Spleen (tissue), 11 donors: ENCODE data around the gene CABP1. TPM values are rescaled to one million over a fixed set of nuclear protein-coding genes. Genes with fewer than 3 reads are reported as not detected.
A peak's percentile ranks its signal among the peaks of the same experiment; 100 is the strongest.

Source experiments
- DNase-seq: peaks from one replicate; pipeline ENCODE4 v3.0.0-alpha.2; 2020
- H3K27ac ChIP-seq, 8 donors: fragments of 200-600 bp; sonication (generic) in 7 of 8; 1 replicate in 4 of 8; 2 replicates in 4 of 8; pipeline versions ENCODE4 v1.5.0 to v1.8.0; 2016 to 2021; ENCODE audit warnings: inconsistent platforms in 4 of 8, mild to moderate bottlenecking in 4 of 8, moderate library complexity in 1 of 8
- H3K27me3 ChIP-seq, 7 donors: fragments of 200-600 bp; sonication (generic) in 6 of 7; replicated peaks in 1 of 7; 1 replicate in 4 of 7; 2 replicates in 3 of 7; pipeline versions ENCODE4 v1.5.0 to v1.8.0; 2016 to 2021; ENCODE audit warnings: inconsistent platforms in 3 of 7, mild to moderate bottlenecking in 1 of 7
- H3K36me3 ChIP-seq, 6 donors: fragments of 200-600 bp; sonication (generic) in 5 of 6; 1 replicate in 4 of 6; 2 replicates in 2 of 6; pipeline versions ENCODE4 v1.5.0 to v1.8.0; 2016 to 2021; ENCODE audit warnings: inconsistent platforms in 2 of 6
- H3K4me1 ChIP-seq, 6 donors: fragments of 200-600 bp; sonication (generic) in 5 of 6; 1 replicate in 3 of 6; 2 replicates in 3 of 6; pipeline versions ENCODE4 v1.5.0 to v1.8.0; 2016 to 2021; ENCODE audit warnings: inconsistent platforms in 3 of 6
- H3K4me3 ChIP-seq, 8 donors: fragments of 200-600 bp; sonication (generic) in 7 of 8; 1 replicate in 4 of 8; 2 replicates in 4 of 8; pipeline versions ENCODE4 v1.5.0 to v1.8.0; 2016 to 2021; ENCODE audit warnings: inconsistent platforms in 4 of 8, mild to moderate bottlenecking in 4 of 8, moderate library complexity in 2 of 8
- H3K9me3 ChIP-seq, 8 donors: fragments of 200-600 bp; sonication (generic) in 7 of 8; 1 replicate in 4 of 8; 2 replicates in 4 of 8; pipeline versions ENCODE4 v1.5.0 to v1.8.0; 2016 to 2021; ENCODE audit warnings: inconsistent platforms in 4 of 8
- POLR2A ChIP-seq, 3 donors: fragments of 450-650 bp; IDR thresholded peaks; one replicate each; pipeline ENCODE4 v1.5.1; 2017; ENCODE audit warnings: antibody characterized with exemption in 3 of 3, mild to moderate bottlenecking in 1 of 3
- POLR2AphosphoS5 ChIP-seq, 3 donors: sonication (generic); formaldehyde crosslinking; IDR thresholded peaks; one replicate each; pipeline ENCODE4 v1.5.1; 2017; ENCODE audit warnings: antibody characterized with exemption in 3 of 3
- WGBS, 5 donors: extraction: QIAGEN DNeasy Blood & Tissue Kit in 3 of 5; methylation state at CpG; one replicate each; pipeline versions ENCODE4 v1.1.5 to v1.1.7; 2013 to 2018; 5-methylcytosine and 5-hydroxymethylcytosine counted together
- intact Hi-C: fragments of 100-400 bp; cut with DNase I; formaldehyde crosslinking; loops from one replicate; pipeline ENCODE4 v1.15.0; 2023; ENCODE audit warnings: low total_unique reads
- polyA plus RNA-seq, 3 donors: library from polyadenylated mRNA; stranded (reverse); fragments of 200-250 nt; gene quantifications; one replicate each; pipeline ENCODE4 v1.2.1, GENCODE V29; 2013
- total RNA-seq, 7 donors: library from RNA; depleted of rRNA in 3 of 7; stranded (reverse); fragments of >200 nt in 3 of 7; fragmentation: NEBNext Ultra II Directional in 4 of 7; extraction: Animal tissue kit (Norgen Biotek cat#: 25700) in 4 of 7; gene quantifications; one replicate each; pipeline versions ENCODE4 v1.1.0 to v1.2.1, GENCODE V29; 2016 to 2021
- TF ChIP-seq, protein P1 (sequence below), 11 experiments: fragments of 200-600 bp in 7 of 11; fragments of 450-650 bp in 4 of 11; sonication (generic) in 4 of 11; IDR thresholded peaks in 8 of 11; conservative IDR thresholded peaks in 3 of 11; 1 replicate in 7 of 11; 2 replicates in 4 of 11; pipeline versions ENCODE4 v1.4.0 to v1.8.0; 2016 to 2021; ENCODE audit warnings: antibody characterized with exemption in 11 of 11, inconsistent platforms in 4 of 11, mild to moderate bottlenecking in 1 of 11
- donor health status: healthy with polysubstance abuse.
- donor health status: DM: no; HTN: no; CAD: no; lungs with moderate emphysema.
- donor health status: DM: no; HTN: no; CAD: no.
- donor health status: Bipolar disorder and iron deficiency.
- donor health status: healthy.
- donor health status: DM: no; HTN: no; CAD: no.
- donor health status: DM: yes; HTN: yes; CAD: no.

The CABP1 gene
- total and polyA plus RNA-seq, 10 donors = 0.27 to 2.8 (median 0.60) TPM; not detected in 1

DNA sequence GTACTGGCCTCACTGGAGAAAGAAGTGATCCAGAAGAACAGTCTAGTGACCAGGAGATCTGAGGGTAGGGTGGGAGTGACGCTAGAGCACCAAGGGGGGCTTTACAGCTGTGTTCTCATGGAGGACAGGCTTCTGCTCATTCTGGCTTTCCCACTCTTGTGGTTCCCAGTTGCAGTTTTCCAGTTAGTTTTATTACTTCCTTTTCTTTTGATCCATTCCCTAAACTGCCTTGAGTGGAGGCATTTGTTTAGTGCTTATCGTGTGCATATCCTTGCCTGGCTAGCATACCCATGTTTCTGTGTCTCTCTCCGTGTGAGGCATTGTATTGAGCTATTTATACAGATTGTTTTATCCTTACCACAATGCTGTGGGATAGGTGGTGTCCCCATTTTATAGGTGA is 50.6 kb downstream of the CABP1 start:
- intact Hi-C loops = no loop called here
- peaks cover 34 to 81% (median 51%) of the 10 kb centered on the region in 6 donors for H3K4me1 ChIP-seq
- H3K27ac ChIP-seq = peak overlapping the region in 3 of 8 donors; percentile 1 to 12 (median 7)
- TF ChIP-seq POLR2AphosphoS5 (IDR thresholded peaks at IDR 0.05) = no peak
- TF ChIP-seq POLR2A (IDR thresholded peaks at IDR 0.05) = no peak
- TF ChIP-seq, protein P1, sequence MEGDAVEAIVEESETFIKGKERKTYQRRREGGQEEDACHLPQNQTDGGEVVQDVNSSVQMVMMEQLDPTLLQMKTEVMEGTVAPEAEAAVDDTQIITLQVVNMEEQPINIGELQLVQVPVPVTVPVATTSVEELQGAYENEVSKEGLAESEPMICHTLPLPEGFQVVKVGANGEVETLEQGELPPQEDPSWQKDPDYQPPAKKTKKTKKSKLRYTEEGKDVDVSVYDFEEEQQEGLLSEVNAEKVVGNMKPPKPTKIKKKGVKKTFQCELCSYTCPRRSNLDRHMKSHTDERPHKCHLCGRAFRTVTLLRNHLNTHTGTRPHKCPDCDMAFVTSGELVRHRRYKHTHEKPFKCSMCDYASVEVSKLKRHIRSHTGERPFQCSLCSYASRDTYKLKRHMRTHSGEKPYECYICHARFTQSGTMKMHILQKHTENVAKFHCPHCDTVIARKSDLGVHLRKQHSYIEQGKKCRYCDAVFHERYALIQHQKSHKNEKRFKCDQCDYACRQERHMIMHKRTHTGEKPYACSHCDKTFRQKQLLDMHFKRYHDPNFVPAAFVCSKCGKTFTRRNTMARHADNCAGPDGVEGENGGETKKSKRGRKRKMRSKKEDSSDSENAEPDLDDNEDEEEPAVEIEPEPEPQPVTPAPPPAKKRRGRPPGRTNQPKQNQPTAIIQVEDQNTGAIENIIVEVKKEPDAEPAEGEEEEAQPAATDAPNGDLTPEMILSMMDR (IDR thresholded peaks at IDR 0.05 in 8 of 11, conservative IDR thresholded peaks at IDR 0.05 in 3 of 11) = no peak
- H3K9me3 ChIP-seq = no peaks in the 10 kb centered on the region
- WGBS, 5 donors = 60 to 88% (median 72%) methylated on average over 3 of the region's 3 CpGs
- H3K4me3 ChIP-seq = no peak overlapping the region
- no peak for DNase-seq
- peaks cover 12 to 34% (median 25%) of the 10 kb centered on the region in 6 donors for H3K36me3 ChIP-seq
- H3K27me3 ChIP-seq = no peaks in the 10 kb centered on the region

DNA sequence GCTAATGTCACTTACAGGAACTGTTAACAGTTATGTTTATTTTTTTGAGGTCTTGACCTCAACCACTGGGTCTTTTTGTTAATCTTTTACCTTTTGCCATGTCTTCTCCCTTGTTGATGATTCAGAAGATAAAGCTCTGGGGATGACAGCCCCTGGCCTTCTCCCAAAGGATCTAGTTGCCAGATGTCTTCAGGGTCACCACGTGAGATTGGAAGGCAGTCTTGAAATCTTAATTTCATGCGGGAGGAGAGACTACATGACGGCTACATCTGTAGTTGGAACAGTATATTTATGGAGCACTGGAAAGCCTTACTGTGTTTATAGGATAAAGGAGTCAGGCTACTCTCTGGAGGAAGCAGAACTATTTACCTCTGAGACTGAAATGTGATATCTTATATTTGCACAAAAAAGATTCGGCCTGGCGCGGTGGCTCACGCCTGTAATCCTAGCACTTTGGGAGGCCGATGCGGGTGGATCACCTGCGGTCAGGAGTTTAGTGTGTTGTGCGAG is 52.2 kb downstream of the CABP1 start:
- DNase-seq = no peak
- TF ChIP-seq, protein P1 (IDR thresholded peaks at IDR 0.05 in 8 of 11, conservative IDR thresholded peaks at IDR 0.05 in 3 of 11) = no peak
- TF ChIP-seq POLR2A (IDR thresholded peaks at IDR 0.05) = no peak
- TF ChIP-seq POLR2AphosphoS5 (IDR thresholded peaks at IDR 0.05) = no peak
- H3K36me3 ChIP-seq = peaks cover 12 to 50% (median 41%) of the 10 kb centered on the region in 6 donors
- H3K4me3 ChIP-seq = no peak overlapping the region
- H3K4me1 ChIP-seq = peaks cover 32 to 74% (median 49%) of the 10 kb centered on the region in 6 donors
- 84 to 93% (median 91%) methylated on average over 11 of the region's 11 CpGs for WGBS, 5 donors
- no peaks in the 10 kb centered on the region for H3K27me3 ChIP-seq
- no peak overlapping the region for H3K27ac ChIP-seq
- H3K9me3 ChIP-seq = no peaks in the 10 kb centered on the region
- intact Hi-C loops = no loop called here

DNA sequence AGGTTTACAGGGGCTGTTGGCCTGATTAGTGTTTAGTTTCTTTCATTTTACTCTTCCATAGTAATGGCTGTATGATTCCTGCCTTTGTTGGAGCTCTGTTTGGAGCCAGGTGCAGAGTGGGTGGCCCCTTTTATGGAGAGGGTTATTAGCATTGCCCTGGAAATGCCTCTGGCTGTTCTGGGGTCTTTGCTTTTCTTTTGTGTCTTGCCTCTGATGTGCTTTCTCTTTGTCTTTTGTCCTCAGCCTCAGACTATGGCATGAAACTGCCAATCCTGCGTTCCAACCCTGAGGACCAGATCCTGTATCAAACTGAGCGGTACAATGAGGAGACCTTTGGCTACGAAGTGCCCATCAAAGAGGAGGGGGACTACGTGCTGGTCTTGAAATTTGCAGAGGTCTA is 53.4 kb downstream of the CABP1 start:
- H3K27me3 ChIP-seq = no peaks in the 10 kb centered on the region
- WGBS, 5 donors = 89 to 96% (median 94%) methylated on average over 4 of the region's 4 CpGs
- H3K36me3 ChIP-seq = peaks cover 12 to 62% (median 46%) of the 10 kb centered on the region in 6 donors
- no peak for DNase-seq
- H3K4me3 ChIP-seq = no peak overlapping the region
- no peak overlapping the region for H3K27ac ChIP-seq
- intact Hi-C loops = no loop called here
- TF ChIP-seq, protein P1 (IDR thresholded peaks at IDR 0.05 in 8 of 11, conservative IDR thresholded peaks at IDR 0.05 in 3 of 11) = no peak
- no peak for TF ChIP-seq POLR2AphosphoS5 (IDR thresholded peaks at IDR 0.05)
- TF ChIP-seq POLR2A (IDR thresholded peaks at IDR 0.05) = no peak
- H3K4me1 ChIP-seq = peaks cover 21 to 73% (median 46%) of the 10 kb centered on the region in 6 donors
- no peaks in the 10 kb centered on the region for H3K9me3 ChIP-seq

DNA sequence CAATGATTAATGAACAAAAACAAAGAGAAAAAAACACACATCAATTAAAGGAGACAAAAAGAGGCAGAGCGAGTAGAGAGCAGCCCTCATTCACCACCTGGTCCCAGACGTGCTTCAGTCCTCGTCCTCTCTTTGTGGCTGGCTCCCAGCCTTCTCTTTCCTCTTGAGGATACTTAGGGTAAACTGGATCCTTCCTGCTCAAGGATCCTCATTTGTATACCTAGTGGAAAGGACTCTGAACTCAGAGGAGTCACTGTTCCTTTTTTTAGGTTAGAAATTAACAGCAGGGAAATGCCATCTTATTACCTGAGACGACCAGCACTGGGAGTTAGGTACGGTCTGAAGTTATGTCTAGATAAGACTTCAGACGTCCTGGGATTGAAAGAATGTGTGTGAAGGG is 56.2 kb downstream of the CABP1 start:
- peaks cover 5 to 53% (median 29%) of the 10 kb centered on the region in 6 donors for H3K4me1 ChIP-seq
- no peak for TF ChIP-seq POLR2AphosphoS5 (IDR thresholded peaks at IDR 0.05)
- TF ChIP-seq POLR2A (IDR thresholded peaks at IDR 0.05) = no peak
- TF ChIP-seq, protein P1 (IDR thresholded peaks at IDR 0.05 in 8 of 11, conservative IDR thresholded peaks at IDR 0.05 in 3 of 11) = no peak
- DNase-seq = no peak
- H3K36me3 ChIP-seq = peaks cover 14 to 90% (median 69%) of the 10 kb centered on the region in 6 donors
- WGBS, 5 donors = 81 to 93% (median 87%) methylated on average over 6 of the region's 6 CpGs
- intact Hi-C loops = no loop called here
- H3K4me3 ChIP-seq = no peak overlapping the region
- H3K27me3 ChIP-seq = no peaks in the 10 kb centered on the region
- no peak overlapping the region for H3K27ac ChIP-seq
- no peaks in the 10 kb centered on the region for H3K9me3 ChIP-seq
